ENCODE results near the gene OR52H1. TPM values are rescaled to one million over a fixed set of nuclear protein-coding genes. Genes with fewer than 3 reads are reported as not detected.

OR52H1 gene
- total and polyA plus RNA-seq, 2 of the 8 experiments (the other 6 are each of a cell fraction or from before 2014, with no cell fraction given), result 0.09 TPM; not detected in 1

DNA sequence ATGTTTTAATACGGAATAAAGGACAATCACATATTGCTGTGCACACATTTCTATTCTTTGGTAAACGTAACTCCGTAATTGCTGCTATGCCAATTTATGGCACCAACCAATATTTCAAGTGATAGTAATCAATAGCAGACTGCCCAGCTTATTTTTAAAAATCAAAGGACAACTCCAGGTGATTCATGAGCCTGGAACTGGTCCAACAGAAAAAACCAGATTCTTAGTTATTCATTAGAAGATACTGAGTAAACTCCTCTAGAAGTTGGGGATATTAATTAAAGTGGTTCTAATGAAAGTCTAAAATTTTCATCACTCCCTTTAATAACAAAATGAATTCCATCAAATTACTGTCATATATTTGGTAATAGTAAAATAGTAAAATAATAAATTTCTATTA lies 9.4 kb upstream of the OR52H1 start:
- Histone ChIP-seq H3K23me2 (ENCODE audit: low read depth, low read length) (no peaks in the 10 kb centered on the region), H3K4me3 (ENCODE audit: extremely low read depth in 1 of 4, insufficient read depth in 2 of 4, low read depth in 3 of 4, low read length in 4 of 4) (no peak overlapping the region), H4K5ac (ENCODE audit: insufficient read length, low read depth, low read length) (no peak overlapping the region), H2BK20ac (ENCODE audit: low read length) (no peak overlapping the region), H3K79me1 (ENCODE audit: low read depth, low read length) (no peaks in the 10 kb centered on the region), H2BK15ac (ENCODE audit: low read length) (no peak overlapping the region), H2AFZ (ENCODE audit: low read length) (no peak overlapping the region), H3K56ac (replicated peaks; ENCODE audit: insufficient read length, low read depth, low read length) (no peak overlapping the region), H4K91ac (replicated peaks; ENCODE audit: insufficient read length, low read length) (no peak overlapping the region), H3K36me3 (ENCODE audit: control insufficient read depth in 2 of 4, insufficient read depth in 4 of 4, low read length in 3 of 4) (no peaks in the 10 kb centered on the region), H3K4me1 (replicated peaks in 1 of 4; ENCODE audit: control insufficient read depth in 3 of 4, insufficient read depth in 4 of 4, low read length in 3 of 4) (peaks cover 0 to 6% (median 0%) of the 10 kb centered on the region in 4 experiments; a peak in 2 of 7 replicates), H3K27me3 (replicated peaks in 1 of 4; ENCODE audit: control insufficient read depth in 3 of 4, extremely low read depth in 1 of 4, insufficient read depth in 3 of 4, low read length in 3 of 4) (no peaks in the 10 kb centered on the region), H2BK12ac (ENCODE audit: low read depth, low read length) (no peak overlapping the region), H2AK5ac (ENCODE audit: low read depth, low read length) (no peak overlapping the region), H2BK120ac (replicated peaks; ENCODE audit: low read depth, low read length) (no peak overlapping the region), H3K4ac (replicated peaks; ENCODE audit: insufficient read length, low read depth, low read length) (no peak overlapping the region), H4K8ac (ENCODE audit: extremely low read depth, insufficient read depth, low read length) (no peak overlapping the region), H3K79me2 (ENCODE audit: control insufficient read depth in 1 of 2, insufficient read depth in 2 of 2, low read length in 2 of 2) (no peaks in the 10 kb centered on the region), H4K20me1 (replicated peaks in 1 of 2; ENCODE audit: control insufficient read depth in 1 of 2, insufficient read depth in 2 of 2, low read length in 2 of 2) (no peaks in the 10 kb centered on the region), H3K27ac (ENCODE audit: low read depth, low read length) (no peak overlapping the region), H3K9ac (replicated peaks in 1 of 4; ENCODE audit: extremely low read depth in 1 of 4, low read depth in 3 of 4, low read length in 3 of 4) (no peak overlapping the region), H3K4me2 (ENCODE audit: insufficient read depth in 1 of 2, low read depth in 2 of 2, low read length in 2 of 2) (no peak overlapping the region), H3K18ac (ENCODE audit: extremely low read depth, low read length) (no peak overlapping the region), H2BK5ac (ENCODE audit: low read depth, low read length) (no peak overlapping the region), H3K23ac (ENCODE audit: insufficient read length) (no peak overlapping the region), H3K14ac (ENCODE audit: insufficient read length) (no peak overlapping the region), H3K9me3 (ENCODE audit: insufficient read depth in 2 of 2, low read depth in 1 of 2, low read length in 1 of 2) (no peaks in the 10 kb centered on the region)
- no peak for DNase-seq (ENCODE audit: low read depth in 1 of 2, low spot score in 2 of 2)
- ChIA-PET POLR2A (ENCODE audit: partially characterized antibody) (no interaction called here), CTCF (ENCODE audit: partially characterized antibody) (no interaction called here)
- WGBS, 2 experiments (ENCODE audit: extremely low coverage in 1 of 2, insufficient coverage in 1 of 2, insufficient read length in 1 of 2, insufficient replicate concordance in 2 of 2, low coverage in 1 of 2, low lambda C conversion rate in 2 of 2, missing lambda C conversion rate in 1 of 2), result 90% methylated on average over 3 of the region's 3 CpGs; no CpG with 5 or more reads in 1 of the 2 experiments
- no peak for TF ChIP-seq JUN (IDR thresholded peaks at IDR 0.05; ENCODE audit: low read depth, low read length)
- TF ChIP-seq, protein P1, sequence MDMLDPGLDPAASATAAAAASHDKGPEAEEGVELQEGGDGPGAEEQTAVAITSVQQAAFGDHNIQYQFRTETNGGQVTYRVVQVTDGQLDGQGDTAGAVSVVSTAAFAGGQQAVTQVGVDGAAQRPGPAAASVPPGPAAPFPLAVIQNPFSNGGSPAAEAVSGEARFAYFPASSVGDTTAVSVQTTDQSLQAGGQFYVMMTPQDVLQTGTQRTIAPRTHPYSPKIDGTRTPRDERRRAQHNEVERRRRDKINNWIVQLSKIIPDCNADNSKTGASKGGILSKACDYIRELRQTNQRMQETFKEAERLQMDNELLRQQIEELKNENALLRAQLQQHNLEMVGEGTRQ (IDR thresholded peaks at IDR 0.05; ENCODE audit: low read length), result no peak
- no peak for TF ChIP-seq BCL11A (IDR thresholded peaks at IDR 0.05; ENCODE audit: low read depth in 2 of 2, low read length in 2 of 2)
- TF ChIP-seq GABPA (IDR thresholded peaks at IDR 0.05; ENCODE audit: borderline replicate concordance, insufficient read depth, low read length), result no peak
- no peak for TF ChIP-seq CTBP2 (IDR thresholded peaks at IDR 0.05; ENCODE audit: borderline replicate concordance, insufficient read depth, insufficient read length, low read length)
- no peak for TF ChIP-seq KDM1A (IDR thresholded peaks at IDR 0.05; ENCODE audit: borderline replicate concordance, low read length)
- TF ChIP-seq SIX5 (IDR thresholded peaks at IDR 0.05; ENCODE audit: low read depth, low read length), result no peak
- TF ChIP-seq SAP30 (IDR thresholded peaks at IDR 0.05; ENCODE audit: insufficient read depth, insufficient replicate concordance, low read length), result no peak
- no peak for TF ChIP-seq E2F6 (IDR thresholded peaks at IDR 0.05)
- FAIRE-seq, result no peak

Measured in H1 (cell line).